B cell (primary cell): ENCODE results near the gene ADM2.

Source experiments
- EZH2 ChIP-seq: IDR thresholded peaks from 2 replicates; pipeline ENCODE4 v1.6.1; 2012; ENCODE audit warnings: borderline replicate concordance, low read depth, mild to moderate bottlenecking, moderate library complexity, low read length; ENCODE audit not compliant: insufficient read depth, poor library complexity, severe bottlenecking
- TF ChIP-seq, protein P1 (sequence below): fragments of 200-600 bp; IDR thresholded peaks from one replicate; pipeline ENCODE4 v1.8.0; 2022; ENCODE audit warnings: antibody characterized with exemption, mild to moderate bottlenecking

DNA sequence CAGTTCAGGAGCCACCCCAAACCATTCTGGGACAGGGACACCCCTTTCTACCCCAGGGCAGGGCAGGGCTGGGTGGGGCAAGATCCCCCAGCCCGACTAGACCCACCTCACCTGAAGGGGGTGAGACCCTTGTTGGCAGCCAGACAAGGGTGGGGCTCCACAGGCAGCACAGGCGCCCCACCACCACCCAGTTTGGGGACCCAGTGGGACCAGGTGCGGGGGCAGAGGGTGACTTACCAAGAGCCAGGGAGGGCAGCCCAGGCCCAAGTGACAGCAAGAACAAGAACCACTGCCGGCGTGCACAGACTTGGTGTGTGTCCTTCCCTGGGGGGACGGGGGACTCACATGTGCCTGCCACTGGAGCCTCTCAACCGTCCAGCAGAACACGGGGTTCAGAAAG, 2.2 kb downstream of the ADM2 start:
- TF ChIP-seq, protein P1, sequence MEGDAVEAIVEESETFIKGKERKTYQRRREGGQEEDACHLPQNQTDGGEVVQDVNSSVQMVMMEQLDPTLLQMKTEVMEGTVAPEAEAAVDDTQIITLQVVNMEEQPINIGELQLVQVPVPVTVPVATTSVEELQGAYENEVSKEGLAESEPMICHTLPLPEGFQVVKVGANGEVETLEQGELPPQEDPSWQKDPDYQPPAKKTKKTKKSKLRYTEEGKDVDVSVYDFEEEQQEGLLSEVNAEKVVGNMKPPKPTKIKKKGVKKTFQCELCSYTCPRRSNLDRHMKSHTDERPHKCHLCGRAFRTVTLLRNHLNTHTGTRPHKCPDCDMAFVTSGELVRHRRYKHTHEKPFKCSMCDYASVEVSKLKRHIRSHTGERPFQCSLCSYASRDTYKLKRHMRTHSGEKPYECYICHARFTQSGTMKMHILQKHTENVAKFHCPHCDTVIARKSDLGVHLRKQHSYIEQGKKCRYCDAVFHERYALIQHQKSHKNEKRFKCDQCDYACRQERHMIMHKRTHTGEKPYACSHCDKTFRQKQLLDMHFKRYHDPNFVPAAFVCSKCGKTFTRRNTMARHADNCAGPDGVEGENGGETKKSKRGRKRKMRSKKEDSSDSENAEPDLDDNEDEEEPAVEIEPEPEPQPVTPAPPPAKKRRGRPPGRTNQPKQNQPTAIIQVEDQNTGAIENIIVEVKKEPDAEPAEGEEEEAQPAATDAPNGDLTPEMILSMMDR, result no peak
- TF ChIP-seq EZH2, result no peak
